Hepatocyte (in vitro differentiated cells): Measurements from ENCODE around the gene POU4F3.

Experiments used
- EZH2 ChIP-seq: fragments of 200-600 bp; sonication (generic); IDR thresholded peaks from 2 replicates; pipeline ENCODE4 v1.6.1; 2016; ENCODE audit warnings: antibody characterized with exemption, mild to moderate bottlenecking, borderline replicate concordance
- TF ChIP-seq, protein P1 (sequence below): fragments of 200-600 bp; sonication (generic); IDR thresholded peaks from 2 replicates; pipeline ENCODE4 v1.5.1; 2016; ENCODE audit warnings: antibody characterized with exemption, mild to moderate bottlenecking; ENCODE audit not compliant: poor library complexity

DNA sequence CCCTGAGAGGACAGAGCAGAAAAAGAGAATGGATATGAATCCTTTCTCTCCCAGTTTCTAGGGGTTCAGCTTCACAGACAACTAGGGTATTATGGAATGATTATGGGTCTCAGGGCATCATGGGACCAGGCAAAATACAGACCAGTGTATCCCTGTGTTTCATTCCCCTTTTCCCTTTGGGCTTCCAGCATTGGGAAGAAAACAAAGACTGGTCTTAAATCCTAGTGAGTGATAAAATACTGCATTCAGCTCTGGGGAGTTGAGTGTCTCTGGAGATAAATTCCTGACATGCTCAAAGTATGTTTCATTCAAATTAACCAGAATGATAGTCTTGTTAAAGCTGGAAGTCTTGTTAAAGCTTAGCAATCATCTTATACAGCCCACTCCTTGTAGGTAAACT lies 2.4 kb upstream of the POU4F3 start:
- TF ChIP-seq, protein P1, sequence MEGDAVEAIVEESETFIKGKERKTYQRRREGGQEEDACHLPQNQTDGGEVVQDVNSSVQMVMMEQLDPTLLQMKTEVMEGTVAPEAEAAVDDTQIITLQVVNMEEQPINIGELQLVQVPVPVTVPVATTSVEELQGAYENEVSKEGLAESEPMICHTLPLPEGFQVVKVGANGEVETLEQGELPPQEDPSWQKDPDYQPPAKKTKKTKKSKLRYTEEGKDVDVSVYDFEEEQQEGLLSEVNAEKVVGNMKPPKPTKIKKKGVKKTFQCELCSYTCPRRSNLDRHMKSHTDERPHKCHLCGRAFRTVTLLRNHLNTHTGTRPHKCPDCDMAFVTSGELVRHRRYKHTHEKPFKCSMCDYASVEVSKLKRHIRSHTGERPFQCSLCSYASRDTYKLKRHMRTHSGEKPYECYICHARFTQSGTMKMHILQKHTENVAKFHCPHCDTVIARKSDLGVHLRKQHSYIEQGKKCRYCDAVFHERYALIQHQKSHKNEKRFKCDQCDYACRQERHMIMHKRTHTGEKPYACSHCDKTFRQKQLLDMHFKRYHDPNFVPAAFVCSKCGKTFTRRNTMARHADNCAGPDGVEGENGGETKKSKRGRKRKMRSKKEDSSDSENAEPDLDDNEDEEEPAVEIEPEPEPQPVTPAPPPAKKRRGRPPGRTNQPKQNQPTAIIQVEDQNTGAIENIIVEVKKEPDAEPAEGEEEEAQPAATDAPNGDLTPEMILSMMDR: no peak
- no peak for TF ChIP-seq EZH2
